GM23338 (cell line): Measurements from ENCODE around the gene MICALL1. TPM values are rescaled to one million over a fixed set of nuclear protein-coding genes. Genes with fewer than 3 reads are reported as not detected.

Experiments
- CREB1 ChIP-seq: fragments of 250-450 bp; sonication (Bioruptor Pico); IDR thresholded peaks from 2 replicates; pipeline ENCODE4 v1.5.0; 2020; ENCODE audit warnings: low read depth, mild to moderate bottlenecking, moderate library complexity
- NANOG ChIP-seq: IDR thresholded peaks from 2 replicates; pipeline ENCODE4 v1.6.1; 2016; ENCODE audit warnings: antibody characterized with exemption, borderline replicate concordance
- POLR2AphosphoS5 ChIP-seq: IDR thresholded peaks from 2 replicates; pipeline ENCODE4 v1.6.1; 2016; ENCODE audit warnings: antibody characterized with exemption, low read depth
- ZNF114 ChIP-seq: fragments of 250-450 bp; sonication (Bioruptor Pico); IDR thresholded peaks from 2 replicates; pipeline ENCODE4 v1.5.0; 2020; ENCODE audit warnings: mild to moderate bottlenecking, moderate library complexity
- polyA plus RNA-seq: library from polyadenylated mRNA; unstranded; fragments of >200 nt; fragmentation: Nextera tagmentation; extraction: Ambion mirVana; gene quantifications from 2 replicates; pipeline ENCODE4 v1.2.1, GENCODE V29; 2016
- total RNA-seq: library from RNA; depleted of rRNA; stranded (reverse); fragments of >200 nt; shearing (Covaris generic); gene quantifications from 2 replicates; pipeline ENCODE4 v1.2.3, GENCODE V29; 2014
- TF ChIP-seq, protein P1 (sequence below): fragments of 250-450 bp; sonication (Bioruptor Pico); IDR thresholded peaks from 2 replicates; pipeline ENCODE4 v1.5.0; 2020; ENCODE audit warnings: mild to moderate bottlenecking, moderate library complexity
- TF ChIP-seq, protein P2 (sequence below), 2 experiments: fragments of 200-600 bp in 1 of 2; sonication (generic) in 1 of 2; conservative IDR thresholded peaks; 2 replicates each; pipeline versions ENCODE4 v1.5.1 to v1.6.1; 2016 to 2017; ENCODE audit warnings: antibody characterized with exemption in 2 of 2, low read depth in 2 of 2, mild to moderate bottlenecking in 2 of 2, moderate library complexity in 1 of 2
- TF ChIP-seq, protein P3 (sequence below): IDR thresholded peaks from one replicate; pipeline ENCODE4 v1.6.1; 2018; ENCODE audit warnings: antibody characterized with exemption; ENCODE audit not compliant: unreplicated experiment
- TF ChIP-seq, protein P4 (sequence below): IDR thresholded peaks from 2 replicates; pipeline ENCODE4 v1.6.1; 2016; ENCODE audit warnings: antibody characterized with exemption

MICALL1 gene
- total and polyA plus RNA-seq, 2 experiments from 2014 or later, result 5.9 to 33.1 TPM

DNA sequence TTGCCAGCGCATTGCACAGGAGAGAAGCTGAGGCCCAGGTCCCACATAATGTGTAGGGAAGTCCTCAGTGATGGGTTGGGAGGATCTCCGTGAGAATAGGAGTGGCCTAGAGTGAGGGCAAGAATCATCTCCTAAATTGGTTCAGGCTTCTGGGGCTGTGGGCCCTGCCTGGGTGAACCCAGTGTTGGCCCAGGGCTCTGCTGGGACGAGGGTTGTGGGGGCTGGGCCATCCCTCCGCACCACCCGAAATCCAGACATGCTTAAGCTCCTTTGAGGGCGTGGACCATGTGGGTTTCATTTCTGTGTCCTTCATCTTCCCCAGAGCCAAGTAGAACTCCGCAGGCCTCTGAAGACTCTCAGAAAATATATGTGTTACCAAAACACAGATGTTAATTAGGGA, 3.7 kb downstream of the MICALL1 start (continued):
- TF ChIP-seq, protein P1, sequence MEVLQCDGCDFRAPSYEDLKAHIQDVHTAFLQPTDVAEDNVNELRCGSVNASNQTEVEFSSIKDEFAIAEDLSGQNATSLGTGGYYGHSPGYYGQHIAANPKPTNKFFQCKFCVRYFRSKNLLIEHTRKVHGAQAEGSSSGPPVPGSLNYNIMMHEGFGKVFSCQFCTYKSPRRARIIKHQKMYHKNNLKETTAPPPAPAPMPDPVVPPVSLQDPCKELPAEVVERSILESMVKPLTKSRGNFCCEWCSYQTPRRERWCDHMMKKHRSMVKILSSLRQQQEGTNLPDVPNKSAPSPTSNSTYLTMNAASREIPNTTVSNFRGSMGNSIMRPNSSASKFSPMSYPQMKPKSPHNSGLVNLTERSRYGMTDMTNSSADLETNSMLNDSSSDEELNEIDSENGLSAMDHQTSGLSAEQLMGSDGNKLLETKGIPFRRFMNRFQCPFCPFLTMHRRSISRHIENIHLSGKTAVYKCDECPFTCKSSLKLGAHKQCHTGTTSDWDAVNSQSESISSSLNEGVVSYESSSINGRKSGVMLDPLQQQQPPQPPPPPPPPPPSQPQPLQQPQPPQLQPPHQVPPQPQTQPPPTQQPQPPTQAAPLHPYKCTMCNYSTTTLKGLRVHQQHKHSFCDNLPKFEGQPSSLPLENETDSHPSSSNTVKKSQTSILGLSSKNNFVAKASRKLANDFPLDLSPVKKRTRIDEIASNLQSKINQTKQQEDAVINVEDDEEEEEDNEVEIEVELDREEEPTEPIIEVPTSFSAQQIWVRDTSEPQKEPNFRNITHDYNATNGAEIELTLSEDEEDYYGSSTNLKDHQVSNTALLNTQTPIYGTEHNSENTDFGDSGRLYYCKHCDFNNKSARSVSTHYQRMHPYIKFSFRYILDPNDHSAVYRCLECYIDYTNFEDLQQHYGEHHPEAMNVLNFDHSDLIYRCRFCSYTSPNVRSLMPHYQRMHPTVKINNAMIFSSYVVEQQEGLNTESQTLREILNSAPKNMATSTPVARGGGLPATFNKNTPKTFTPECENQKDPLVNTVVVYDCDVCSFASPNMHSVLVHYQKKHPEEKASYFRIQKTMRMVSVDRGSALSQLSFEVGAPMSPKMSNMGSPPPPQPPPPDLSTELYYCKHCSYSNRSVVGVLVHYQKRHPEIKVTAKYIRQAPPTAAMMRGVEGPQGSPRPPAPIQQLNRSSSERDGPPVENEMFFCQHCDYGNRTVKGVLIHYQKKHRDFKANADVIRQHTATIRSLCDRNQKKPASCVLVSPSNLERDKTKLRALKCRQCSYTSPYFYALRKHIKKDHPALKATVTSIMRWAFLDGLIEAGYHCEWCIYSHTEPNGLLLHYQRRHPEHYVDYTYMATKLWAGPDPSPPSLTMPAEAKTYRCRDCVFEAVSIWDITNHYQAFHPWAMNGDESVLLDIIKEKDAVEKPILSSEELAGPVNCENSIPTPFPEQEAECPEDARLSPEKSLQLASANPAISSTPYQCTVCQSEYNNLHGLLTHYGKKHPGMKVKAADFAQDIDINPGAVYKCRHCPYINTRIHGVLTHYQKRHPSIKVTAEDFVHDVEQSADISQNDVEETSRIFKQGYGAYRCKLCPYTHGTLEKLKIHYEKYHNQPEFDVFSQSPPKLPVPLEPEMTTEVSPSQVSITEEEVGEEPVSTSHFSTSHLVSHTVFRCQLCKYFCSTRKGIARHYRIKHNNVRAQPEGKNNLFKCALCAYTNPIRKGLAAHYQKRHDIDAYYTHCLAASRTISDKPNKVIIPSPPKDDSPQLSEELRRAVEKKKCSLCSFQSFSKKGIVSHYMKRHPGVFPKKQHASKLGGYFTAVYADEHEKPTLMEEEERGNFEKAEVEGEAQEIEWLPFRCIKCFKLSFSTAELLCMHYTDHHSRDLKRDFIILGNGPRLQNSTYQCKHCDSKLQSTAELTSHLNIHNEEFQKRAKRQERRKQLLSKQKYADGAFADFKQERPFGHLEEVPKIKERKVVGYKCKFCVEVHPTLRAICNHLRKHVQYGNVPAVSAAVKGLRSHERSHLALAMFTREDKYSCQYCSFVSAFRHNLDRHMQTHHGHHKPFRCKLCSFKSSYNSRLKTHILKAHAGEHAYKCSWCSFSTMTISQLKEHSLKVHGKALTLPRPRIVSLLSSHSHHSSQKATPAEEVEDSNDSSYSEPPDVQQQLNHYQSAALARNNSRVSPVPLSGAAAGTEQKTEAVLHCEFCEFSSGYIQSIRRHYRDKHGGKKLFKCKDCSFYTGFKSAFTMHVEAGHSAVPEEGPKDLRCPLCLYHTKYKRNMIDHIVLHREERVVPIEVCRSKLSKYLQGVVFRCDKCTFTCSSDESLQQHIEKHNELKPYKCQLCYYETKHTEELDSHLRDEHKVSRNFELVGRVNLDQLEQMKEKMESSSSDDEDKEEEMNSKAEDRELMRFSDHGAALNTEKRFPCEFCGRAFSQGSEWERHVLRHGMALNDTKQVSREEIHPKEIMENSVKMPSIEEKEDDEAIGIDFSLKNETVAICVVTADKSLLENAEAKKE (CRISPR knock-in tag), result no peak
- TF ChIP-seq CREB1, result no peak
- no peak for TF ChIP-seq ZNF114 (CRISPR knock-in tag)
- no peak for TF ChIP-seq POLR2AphosphoS5
- TF ChIP-seq, protein P2, sequence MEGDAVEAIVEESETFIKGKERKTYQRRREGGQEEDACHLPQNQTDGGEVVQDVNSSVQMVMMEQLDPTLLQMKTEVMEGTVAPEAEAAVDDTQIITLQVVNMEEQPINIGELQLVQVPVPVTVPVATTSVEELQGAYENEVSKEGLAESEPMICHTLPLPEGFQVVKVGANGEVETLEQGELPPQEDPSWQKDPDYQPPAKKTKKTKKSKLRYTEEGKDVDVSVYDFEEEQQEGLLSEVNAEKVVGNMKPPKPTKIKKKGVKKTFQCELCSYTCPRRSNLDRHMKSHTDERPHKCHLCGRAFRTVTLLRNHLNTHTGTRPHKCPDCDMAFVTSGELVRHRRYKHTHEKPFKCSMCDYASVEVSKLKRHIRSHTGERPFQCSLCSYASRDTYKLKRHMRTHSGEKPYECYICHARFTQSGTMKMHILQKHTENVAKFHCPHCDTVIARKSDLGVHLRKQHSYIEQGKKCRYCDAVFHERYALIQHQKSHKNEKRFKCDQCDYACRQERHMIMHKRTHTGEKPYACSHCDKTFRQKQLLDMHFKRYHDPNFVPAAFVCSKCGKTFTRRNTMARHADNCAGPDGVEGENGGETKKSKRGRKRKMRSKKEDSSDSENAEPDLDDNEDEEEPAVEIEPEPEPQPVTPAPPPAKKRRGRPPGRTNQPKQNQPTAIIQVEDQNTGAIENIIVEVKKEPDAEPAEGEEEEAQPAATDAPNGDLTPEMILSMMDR (conservative IDR thresholded peaks at IDR 0.05; ENCODE audit: low read depth in 2 of 2), result no peak
- TF ChIP-seq, protein P3, sequence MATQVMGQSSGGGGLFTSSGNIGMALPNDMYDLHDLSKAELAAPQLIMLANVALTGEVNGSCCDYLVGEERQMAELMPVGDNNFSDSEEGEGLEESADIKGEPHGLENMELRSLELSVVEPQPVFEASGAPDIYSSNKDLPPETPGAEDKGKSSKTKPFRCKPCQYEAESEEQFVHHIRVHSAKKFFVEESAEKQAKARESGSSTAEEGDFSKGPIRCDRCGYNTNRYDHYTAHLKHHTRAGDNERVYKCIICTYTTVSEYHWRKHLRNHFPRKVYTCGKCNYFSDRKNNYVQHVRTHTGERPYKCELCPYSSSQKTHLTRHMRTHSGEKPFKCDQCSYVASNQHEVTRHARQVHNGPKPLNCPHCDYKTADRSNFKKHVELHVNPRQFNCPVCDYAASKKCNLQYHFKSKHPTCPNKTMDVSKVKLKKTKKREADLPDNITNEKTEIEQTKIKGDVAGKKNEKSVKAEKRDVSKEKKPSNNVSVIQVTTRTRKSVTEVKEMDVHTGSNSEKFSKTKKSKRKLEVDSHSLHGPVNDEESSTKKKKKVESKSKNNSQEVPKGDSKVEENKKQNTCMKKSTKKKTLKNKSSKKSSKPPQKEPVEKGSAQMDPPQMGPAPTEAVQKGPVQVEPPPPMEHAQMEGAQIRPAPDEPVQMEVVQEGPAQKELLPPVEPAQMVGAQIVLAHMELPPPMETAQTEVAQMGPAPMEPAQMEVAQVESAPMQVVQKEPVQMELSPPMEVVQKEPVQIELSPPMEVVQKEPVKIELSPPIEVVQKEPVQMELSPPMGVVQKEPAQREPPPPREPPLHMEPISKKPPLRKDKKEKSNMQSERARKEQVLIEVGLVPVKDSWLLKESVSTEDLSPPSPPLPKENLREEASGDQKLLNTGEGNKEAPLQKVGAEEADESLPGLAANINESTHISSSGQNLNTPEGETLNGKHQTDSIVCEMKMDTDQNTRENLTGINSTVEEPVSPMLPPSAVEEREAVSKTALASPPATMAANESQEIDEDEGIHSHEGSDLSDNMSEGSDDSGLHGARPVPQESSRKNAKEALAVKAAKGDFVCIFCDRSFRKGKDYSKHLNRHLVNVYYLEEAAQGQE, result no peak
- TF ChIP-seq NANOG, result no peak
- TF ChIP-seq, protein P4, sequence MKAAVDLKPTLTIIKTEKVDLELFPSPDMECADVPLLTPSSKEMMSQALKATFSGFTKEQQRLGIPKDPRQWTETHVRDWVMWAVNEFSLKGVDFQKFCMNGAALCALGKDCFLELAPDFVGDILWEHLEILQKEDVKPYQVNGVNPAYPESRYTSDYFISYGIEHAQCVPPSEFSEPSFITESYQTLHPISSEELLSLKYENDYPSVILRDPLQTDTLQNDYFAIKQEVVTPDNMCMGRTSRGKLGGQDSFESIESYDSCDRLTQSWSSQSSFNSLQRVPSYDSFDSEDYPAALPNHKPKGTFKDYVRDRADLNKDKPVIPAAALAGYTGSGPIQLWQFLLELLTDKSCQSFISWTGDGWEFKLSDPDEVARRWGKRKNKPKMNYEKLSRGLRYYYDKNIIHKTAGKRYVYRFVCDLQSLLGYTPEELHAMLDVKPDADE, result no peak
